DOHH2 (cell line): ENCODE results near the gene GPHN.

Experiments
- H3F3A ChIP-seq: fragments of 200-600 bp; sonication (generic), shearing (Covaris generic); 2 replicates; pipeline ENCODE4 v1.6.0; 2016; ENCODE audit warnings: antibody characterized with exemption, mild to moderate bottlenecking; ENCODE audit not compliant: control insufficient read depth, insufficient read depth
- H3K27ac ChIP-seq: fragments of 200-600 bp; sonication (generic); 2 replicates; pipeline ENCODE4 v1.5.1; 2014; ENCODE audit warnings: low read depth, mild to moderate bottlenecking, low read length, moderate library complexity
- H3K27me3 ChIP-seq: fragments of 200-600 bp; sonication (generic); 2 replicates; pipeline ENCODE4 v1.6.1; 2014; ENCODE audit warnings: mild to moderate bottlenecking, low read length, mixed read lengths; ENCODE audit not compliant: control insufficient read depth
- H3K36me3 ChIP-seq: fragments of 200-600 bp; sonication (generic); 2 replicates; pipeline ENCODE4 v1.6.1; 2014; ENCODE audit warnings: mild to moderate bottlenecking, low read length, moderate library complexity, mixed read lengths; ENCODE audit not compliant: control insufficient read depth
- H3K4me1 ChIP-seq: fragments of 200-600 bp; sonication (generic); 2 replicates; pipeline ENCODE4 v1.6.1; 2014; ENCODE audit warnings: mild to moderate bottlenecking, low read length, mixed read lengths; ENCODE audit not compliant: control insufficient read depth
- H3K4me2 ChIP-seq: fragments of 200-600 bp; sonication (generic); 2 replicates; pipeline ENCODE4 v1.6.0; 2014; ENCODE audit warnings: mild to moderate bottlenecking, low read length, moderate library complexity
- H3K4me3 ChIP-seq: fragments of 200-600 bp; sonication (generic); 2 replicates; pipeline ENCODE4 v1.5.1; 2014; ENCODE audit warnings: mild to moderate bottlenecking, low read length, mixed read lengths
- H3K79me2 ChIP-seq: fragments of 200-600 bp; sonication (generic); 2 replicates; pipeline ENCODE4 v1.6.1; 2014; ENCODE audit warnings: mild to moderate bottlenecking, low read length, mixed read lengths; ENCODE audit not compliant: control insufficient read depth
- H3K9me2 ChIP-seq: fragments of 200-600 bp; sonication (generic); replicated peaks from 2 replicates; pipeline ENCODE4 v1.6.1; 2014; ENCODE audit warnings: mild to moderate bottlenecking, low read length, mixed read lengths; ENCODE audit not compliant: control insufficient read depth
- H3K9me3 ChIP-seq: fragments of 200-600 bp; sonication (generic); 2 replicates; pipeline ENCODE4 v1.6.1; 2014; ENCODE audit warnings: antibody characterized with exemption, low read length, mixed read lengths; ENCODE audit not compliant: control insufficient read depth, insufficient read depth
- H4K20me1 ChIP-seq: fragments of 200-600 bp; sonication (generic); 2 replicates; pipeline ENCODE4 v1.6.0; 2014; ENCODE audit warnings: low read depth, mild to moderate bottlenecking, antibody characterized with exemption, low read length, moderate library complexity; ENCODE audit not compliant: control insufficient read depth, insufficient read depth
- EZH2phosphoT487 ChIP-seq: fragments of 200-600 bp; sonication (generic); IDR thresholded peaks from 2 replicates; pipeline ENCODE4 v1.6.1; 2017; ENCODE audit warnings: borderline replicate concordance, mild to moderate bottlenecking, antibody characterized with exemption, low read length, moderate library complexity, mixed read lengths
- TF ChIP-seq, protein P1 (sequence below): fragments of 200-600 bp; sonication (generic); IDR thresholded peaks from one replicate; pipeline ENCODE4 v1.5.1; 2014; ENCODE audit warnings: antibody characterized with exemption, mild to moderate bottlenecking, low read depth, low read length; ENCODE audit not compliant: poor library complexity, severe bottlenecking

Gene GPHN

DNA sequence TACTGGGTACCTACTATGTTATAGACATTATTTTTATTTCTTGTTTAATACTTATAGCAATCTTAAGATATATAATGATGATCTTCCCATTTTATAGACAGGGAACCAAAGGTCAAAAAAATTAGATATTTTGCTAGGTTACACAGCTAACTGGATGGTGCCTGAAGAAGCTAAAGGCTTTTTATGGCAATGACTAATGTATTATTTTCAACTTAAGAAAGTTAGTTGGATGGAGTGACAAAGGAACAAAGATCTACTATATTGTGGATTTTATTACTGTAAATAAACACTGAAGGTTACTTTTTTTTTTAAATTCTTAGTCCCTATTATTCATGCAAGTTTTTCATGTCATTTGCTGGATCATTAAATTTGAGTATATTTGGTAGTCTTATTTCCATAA is 227.9 kb downstream of the GPHN start:
- H3K4me3 ChIP-seq = no peak overlapping the region
- TF ChIP-seq, protein P1, sequence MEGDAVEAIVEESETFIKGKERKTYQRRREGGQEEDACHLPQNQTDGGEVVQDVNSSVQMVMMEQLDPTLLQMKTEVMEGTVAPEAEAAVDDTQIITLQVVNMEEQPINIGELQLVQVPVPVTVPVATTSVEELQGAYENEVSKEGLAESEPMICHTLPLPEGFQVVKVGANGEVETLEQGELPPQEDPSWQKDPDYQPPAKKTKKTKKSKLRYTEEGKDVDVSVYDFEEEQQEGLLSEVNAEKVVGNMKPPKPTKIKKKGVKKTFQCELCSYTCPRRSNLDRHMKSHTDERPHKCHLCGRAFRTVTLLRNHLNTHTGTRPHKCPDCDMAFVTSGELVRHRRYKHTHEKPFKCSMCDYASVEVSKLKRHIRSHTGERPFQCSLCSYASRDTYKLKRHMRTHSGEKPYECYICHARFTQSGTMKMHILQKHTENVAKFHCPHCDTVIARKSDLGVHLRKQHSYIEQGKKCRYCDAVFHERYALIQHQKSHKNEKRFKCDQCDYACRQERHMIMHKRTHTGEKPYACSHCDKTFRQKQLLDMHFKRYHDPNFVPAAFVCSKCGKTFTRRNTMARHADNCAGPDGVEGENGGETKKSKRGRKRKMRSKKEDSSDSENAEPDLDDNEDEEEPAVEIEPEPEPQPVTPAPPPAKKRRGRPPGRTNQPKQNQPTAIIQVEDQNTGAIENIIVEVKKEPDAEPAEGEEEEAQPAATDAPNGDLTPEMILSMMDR = no peak
- no peak for TF ChIP-seq EZH2phosphoT487
- H3K36me3 ChIP-seq = no peaks in the 10 kb centered on the region; the same call in 1 of the 2 replicates
- no peak overlapping the region for H3K4me2 ChIP-seq
- no peak overlapping the region for H3K27ac ChIP-seq
- no peaks in the 10 kb centered on the region for H3K79me2 ChIP-seq
- H3K9me3 ChIP-seq = peaks cover 12% of the 10 kb centered on the region
- H3F3A ChIP-seq = no peaks in the 10 kb centered on the region
- H3K9me2 ChIP-seq = no peaks in the 10 kb centered on the region; the same call in 1 of the 2 replicates
- H3K27me3 ChIP-seq = no peaks in the 10 kb centered on the region
- H3K4me1 ChIP-seq = no peaks in the 10 kb centered on the region
- H4K20me1 ChIP-seq = no peaks in the 10 kb centered on the region

DNA sequence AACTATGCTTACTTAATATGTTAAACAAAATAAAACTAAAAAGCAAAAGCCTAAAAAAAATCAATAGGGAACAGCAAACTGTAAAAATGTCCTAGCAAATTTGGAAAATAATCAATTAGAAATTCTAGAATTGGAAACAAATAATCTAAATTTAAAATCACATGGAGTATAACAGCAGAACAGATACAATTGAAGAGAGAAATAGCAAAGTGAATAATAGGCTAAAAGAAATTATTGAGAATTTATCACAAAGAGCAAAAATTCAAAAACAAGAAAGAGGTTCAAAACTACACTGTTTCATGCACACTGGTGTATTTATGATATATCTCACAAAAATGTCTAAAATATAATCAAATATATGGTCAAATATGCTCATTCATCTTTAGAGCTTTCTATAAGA is 231.9 kb downstream of the GPHN start:
- H3K9me3 ChIP-seq = no peaks in the 10 kb centered on the region; the same call in 1 of the 2 replicates
- no peaks in the 10 kb centered on the region for H3K27me3 ChIP-seq
- H3K9me2 ChIP-seq = no peaks in the 10 kb centered on the region; the same call in 1 of the 2 replicates
- peaks cover 6% of the 10 kb centered on the region for H3K4me1 ChIP-seq
- H3K4me3 ChIP-seq = no peak overlapping the region
- no peaks in the 10 kb centered on the region; the same call in 1 of the 2 replicates for H3K79me2 ChIP-seq
- H4K20me1 ChIP-seq = no peaks in the 10 kb centered on the region
- H3K27ac ChIP-seq = no peak overlapping the region
- no peak for TF ChIP-seq EZH2phosphoT487
- TF ChIP-seq, protein P1 = no peak
- no peaks in the 10 kb centered on the region for H3K36me3 ChIP-seq
- no peaks in the 10 kb centered on the region for H3F3A ChIP-seq
- no peak overlapping the region for H3K4me2 ChIP-seq

DNA sequence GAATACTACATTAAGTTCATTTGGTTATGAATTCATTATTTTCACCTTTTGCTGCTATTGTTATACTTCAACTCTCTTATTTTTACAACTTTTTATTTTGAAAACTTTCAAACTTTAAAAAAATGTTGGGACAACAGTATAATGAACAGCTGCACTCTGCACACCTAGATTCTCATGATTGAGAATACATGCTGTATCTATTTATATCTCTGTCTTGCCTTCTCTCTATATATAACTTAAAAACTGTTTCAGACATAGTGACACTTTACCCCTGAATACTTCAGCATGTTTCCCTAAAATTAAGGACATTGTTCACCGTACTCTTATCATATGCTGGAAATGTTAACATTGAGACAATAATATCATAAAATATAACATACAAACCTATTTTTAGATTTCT is 237.1 kb downstream of the GPHN start:
- Histone ChIP-seq H3K27me3 (no peaks in the 10 kb centered on the region), H3F3A (no peaks in the 10 kb centered on the region), H3K79me2 (no peaks in the 10 kb centered on the region; the same call in 1 of the 2 replicates), H3K4me2 (no peak overlapping the region; the same call in 1 of the 2 replicates), H3K4me1 (peaks cover 11% of the 10 kb centered on the region), H3K36me3 (no peaks in the 10 kb centered on the region), H3K9me3 (no peaks in the 10 kb centered on the region; the same call in 1 of the 2 replicates), H4K20me1 (no peaks in the 10 kb centered on the region), H3K27ac (no peak overlapping the region), H3K4me3 (no peak overlapping the region), H3K9me2 (no peaks in the 10 kb centered on the region)
- TF ChIP-seq, protein P1 = no peak
- TF ChIP-seq EZH2phosphoT487 = no peak
